GM18870 (cell line): ENCODE data around the gene COL5A2.
A peak's percentile ranks its signal among the peaks of the same experiment; 100 is the strongest.

Experiments used
- ATAC-seq: cut with Tn5 transposase; IDR thresholded peaks from one replicate; pipeline ENCODE4 v1.9.1; 2021; ENCODE audit warnings: moderate library complexity; ENCODE audit not compliant: unreplicated experiment

COL5A2 gene

DNA sequence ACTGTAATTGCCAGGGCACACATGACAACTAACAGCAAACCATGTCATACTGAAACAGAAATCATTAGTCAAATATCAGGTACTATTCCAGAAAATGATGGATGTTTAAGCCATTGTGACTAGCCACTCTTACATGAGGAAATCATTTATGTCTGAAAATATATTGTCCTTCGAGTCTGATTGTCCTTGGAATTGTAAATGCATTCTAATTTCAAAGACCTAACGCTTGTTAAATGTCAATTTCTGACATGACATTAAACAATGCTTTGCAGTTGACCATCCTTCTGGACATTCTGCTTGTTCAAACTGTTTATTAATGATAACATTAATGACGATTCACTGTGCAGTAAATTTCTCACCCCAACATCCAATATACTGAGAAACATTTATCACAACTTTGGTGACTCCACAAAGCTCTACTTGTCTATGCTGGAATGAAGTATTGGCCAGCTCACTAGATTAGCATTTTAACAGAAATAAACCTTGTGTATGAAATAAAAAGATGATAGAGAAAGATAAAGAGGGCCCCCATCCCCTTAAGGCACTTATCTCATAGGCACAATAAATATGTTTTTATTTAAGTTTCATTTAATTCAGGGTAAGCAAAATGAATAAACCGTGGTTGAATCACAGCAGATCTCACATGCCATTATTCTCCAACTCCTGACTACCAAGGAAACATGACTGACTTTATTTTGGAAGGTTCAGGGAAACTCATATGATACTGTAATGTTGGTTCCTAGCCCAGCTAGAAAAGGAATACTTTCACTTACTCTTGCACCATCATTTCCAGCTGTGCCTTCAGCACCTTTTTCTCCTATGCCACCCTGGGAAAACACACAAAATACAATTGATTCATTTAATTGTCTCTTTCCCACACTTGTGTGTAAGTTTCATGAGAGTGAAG lies 123.1 kb downstream of the COL5A2 start:
- no peak for ATAC-seq

GRCh38 chr2:189050165-189050712 lies 129.3 kb downstream of the COL5A2 start:
- ATAC-seq = no peak

DNA sequence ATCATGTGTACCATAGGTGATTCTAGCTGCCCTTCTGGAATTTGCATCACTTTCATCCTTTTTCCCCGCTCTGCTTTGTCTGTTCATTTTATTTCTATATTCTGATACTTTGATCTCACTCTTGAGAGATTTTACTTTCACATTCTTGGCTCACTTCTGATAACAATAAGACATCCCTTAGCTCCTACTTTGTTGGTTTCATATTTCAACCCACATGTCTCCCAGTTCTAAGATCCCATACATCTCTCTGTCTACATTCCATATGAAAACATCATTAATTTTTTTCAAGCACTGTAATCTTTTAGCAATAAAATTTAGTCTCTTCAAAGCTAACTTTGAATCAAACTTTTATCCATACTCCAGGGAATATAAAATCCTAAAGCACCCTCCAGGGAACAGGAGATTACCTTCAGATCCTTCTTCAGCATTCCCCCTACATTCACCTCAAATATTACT lies 129.8 kb downstream of the COL5A2 start:
- no peak for ATAC-seq

- no peak for ATAC-seq
Measured at GRCh38 chr2:189048189-189048588, 131.4 kb downstream of the COL5A2 start.

GRCh38 chr2:189047171-189047888 lies 132.2 kb downstream of the COL5A2 start:
- ATAC-seq = no peak

- no peak for ATAC-seq
Measured at GRCh38 chr2:189046320-189046719, 133.2 kb downstream of the COL5A2 start.

DNA sequence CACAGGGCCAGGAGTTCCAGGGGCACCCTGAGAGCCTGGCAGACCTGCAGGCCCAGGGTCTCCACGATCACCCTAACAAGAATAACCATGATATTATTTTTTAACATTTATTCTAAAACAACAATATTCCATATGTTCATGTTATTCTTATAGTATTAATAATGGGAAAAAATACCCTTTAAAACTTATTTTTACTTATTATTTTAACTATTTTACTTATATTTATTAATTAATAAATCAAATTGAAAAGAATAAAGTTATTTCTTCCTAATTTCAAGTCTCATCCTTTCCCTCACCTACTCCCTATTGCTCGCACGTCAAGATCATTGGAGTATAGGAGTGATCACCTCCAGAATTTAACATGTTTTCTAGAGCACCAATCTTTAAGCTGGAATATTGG lies 133.7 kb downstream of the COL5A2 start:
- ATAC-seq = no peak

- ATAC-seq = no peak
Measured at GRCh38 chr2:189037518-189037917, 142.0 kb downstream of the COL5A2 start.

- ATAC-seq = peak; percentile 75
Measured at GRCh38 chr2:189024901-189025618, 154.5 kb downstream of the COL5A2 start.

DNA sequence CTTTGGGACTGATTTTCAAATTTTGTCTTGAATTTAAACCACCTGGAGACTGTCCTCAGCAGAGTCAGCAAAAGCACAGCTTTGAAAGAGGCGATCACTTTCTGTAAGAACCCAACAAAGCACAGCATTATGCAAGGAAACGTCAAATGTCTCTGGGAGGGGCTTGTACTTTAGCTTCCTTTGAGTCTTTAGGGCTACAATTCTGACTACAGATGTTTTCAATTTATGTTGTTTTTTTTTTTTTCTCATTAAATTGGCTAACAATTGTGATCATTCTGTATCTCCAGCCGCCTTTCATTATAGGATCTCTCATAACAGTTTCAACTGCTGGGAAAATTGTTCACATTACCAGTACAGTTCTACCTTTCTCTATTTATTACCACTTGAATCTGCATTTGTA lies 157.1 kb downstream of the COL5A2 start:
- no peak for ATAC-seq

DNA sequence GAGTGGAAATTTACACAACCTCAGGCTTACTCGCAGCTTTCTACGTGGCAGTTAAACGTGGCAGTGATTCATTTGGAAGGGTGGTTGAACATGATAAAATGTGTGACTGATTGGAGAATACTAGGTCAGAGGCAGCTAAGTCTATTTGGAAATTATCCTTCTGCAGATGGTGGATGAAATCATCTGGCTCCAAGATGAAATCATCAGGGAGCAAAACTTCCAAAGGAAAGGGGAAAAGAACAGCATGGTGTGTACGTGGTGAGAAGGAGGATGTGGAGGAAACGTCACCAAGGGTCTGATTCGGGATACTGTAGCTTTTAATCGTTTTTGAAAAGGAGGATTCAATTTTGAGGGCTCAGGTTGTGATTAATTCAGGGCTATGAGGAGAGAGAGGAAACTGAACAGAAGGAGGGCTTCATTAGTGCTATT lies 157.5 kb downstream of the COL5A2 start:
- no peak for ATAC-seq

- no peak for ATAC-seq
Measured at GRCh38 chr2:189020179-189020578, 159.4 kb downstream of the COL5A2 start.

DNA sequence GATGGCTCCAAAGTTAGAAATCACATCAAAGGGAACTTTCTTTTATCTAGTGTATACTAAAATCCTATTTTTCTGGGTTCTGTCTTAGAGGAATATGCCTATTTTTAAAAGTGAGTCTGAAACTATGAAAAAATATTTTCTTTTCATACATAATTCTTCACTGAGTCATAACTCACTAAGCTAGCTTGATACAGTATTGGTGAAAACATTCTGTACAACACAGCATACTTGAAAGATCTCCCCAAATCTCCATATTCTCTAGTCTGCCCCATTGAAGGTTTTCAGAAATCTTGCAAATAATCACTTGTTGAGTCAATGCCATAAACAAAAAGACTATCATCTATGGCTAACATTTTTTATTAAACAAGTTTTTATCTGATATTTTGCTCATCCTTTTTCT lies 160.9 kb downstream of the COL5A2 start:
- no peak for ATAC-seq

- ATAC-seq = no peak
Measured at GRCh38 chr2:189016311-189016861, 163.2 kb downstream of the COL5A2 start.

GRCh38 chr2:189015359-189015758 lies 164.2 kb downstream of the COL5A2 start:
- no peak for ATAC-seq

DNA sequence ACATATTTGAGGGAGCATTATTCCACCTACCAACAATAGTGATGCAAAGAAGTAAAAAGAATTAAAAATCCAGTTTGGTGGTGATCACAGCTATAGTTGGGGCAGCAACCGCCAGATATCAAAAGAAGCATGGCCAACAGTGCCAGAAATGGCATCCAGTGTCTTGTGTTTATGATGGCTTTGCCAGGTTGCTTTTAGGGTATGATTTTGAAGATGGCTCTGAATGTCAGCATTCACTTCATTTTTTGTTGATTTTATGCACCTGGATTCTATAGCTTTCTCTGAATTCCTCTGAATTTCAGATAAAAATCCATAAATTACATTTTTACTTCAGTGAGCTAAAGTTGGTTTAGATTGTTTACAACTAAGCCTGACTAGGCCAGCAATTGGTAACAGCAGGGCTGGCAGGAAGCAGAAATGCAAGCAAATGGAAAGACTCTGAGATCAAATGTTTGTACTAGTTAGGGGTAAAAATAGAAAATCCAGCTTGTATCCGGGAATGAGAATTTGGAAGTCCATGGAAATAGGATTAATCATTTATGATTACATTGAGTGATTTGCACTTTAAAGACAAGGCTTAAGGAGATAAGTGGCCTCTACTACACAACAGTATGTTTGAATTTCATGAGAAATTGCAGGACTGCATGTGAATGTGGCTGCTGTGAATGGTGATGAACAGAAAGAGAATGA lies 165.0 kb downstream of the COL5A2 start:
- no peak for ATAC-seq

DNA sequence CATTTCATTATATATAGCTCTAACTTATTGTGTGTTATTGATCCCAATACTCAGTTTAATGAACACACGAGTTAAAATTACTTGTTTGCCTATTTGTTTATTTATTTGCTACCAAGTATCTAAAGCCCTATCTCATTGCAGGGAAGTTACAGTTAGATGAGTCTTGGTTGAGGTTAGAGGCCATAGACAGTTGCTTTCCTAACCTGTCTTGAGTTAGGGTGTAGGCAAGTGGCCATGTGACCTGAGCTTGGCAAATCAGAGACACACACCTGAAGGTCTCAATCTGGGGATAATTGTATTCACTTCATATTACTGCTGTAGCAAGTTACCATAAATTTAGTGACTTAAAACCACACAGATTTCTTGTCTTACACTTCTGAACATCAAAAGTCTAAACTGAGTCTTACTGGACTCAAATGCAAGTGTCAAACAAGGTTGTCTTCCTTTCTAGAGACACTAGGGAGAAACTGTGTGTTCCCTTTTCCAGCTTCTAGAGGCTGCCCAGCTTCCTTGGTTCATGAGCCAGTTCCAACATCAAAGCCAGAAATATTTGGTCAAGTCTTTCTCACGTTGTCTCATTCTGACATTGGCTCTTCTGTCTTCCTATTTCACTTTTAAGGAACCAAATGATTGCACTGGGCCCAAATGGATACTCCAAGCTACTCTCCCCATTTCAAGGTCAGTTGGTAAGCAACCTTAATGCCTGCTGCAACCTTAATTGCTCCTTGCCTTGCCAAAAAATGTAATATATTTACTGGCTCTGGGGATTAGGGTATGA lies 165.7 kb downstream of the COL5A2 start:
- ATAC-seq = no peak

GRCh38 chr2:189013031-189013430 lies 166.5 kb downstream of the COL5A2 start:
- ATAC-seq = no peak

DNA sequence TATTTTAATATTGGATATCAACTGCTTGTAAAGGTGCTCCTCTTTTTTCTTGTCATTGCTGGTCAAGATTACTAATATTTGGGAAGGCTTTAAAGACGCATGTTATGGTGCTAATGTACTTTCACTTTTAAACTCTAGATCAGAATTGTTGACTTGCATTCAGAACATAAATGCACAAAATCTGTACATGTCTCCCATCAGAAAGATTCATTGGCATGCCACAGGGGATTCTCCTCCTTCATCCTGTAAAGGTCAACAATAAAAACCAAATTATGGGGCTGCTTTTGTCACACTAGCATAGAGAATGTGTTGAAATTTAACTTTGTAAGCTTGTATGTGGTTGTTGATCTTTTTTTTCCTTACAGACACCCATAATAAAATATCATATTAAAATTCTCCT lies 167.2 kb downstream of the COL5A2 start:
- ATAC-seq = no peak
